NB4 (cell line): Measurements from ENCODE around the gene TEDC1.

ENCODE experiments used
- DNase-seq: peaks from one replicate; pipeline ENCODE4 v3.0.0; 2010; ENCODE audit warnings: low read depth
- H3K4me3 ChIP-seq: one replicate; pipeline ENCODE4 v1.5.1; 2011; ENCODE audit warnings: mild to moderate bottlenecking, low read depth, low read length, moderate library complexity
- CTCF ChIP-seq: IDR thresholded peaks from one replicate; pipeline ENCODE4 v1.5.1; 2012; ENCODE audit warnings: low read depth, low read length
- MAX ChIP-seq: IDR thresholded peaks from 2 replicates; pipeline ENCODE4 v1.6.1; 2011; ENCODE audit warnings: low read depth, low read length
- MYC ChIP-seq: IDR thresholded peaks from 2 replicates; pipeline ENCODE4 v1.6.1; 2011; ENCODE audit warnings: low read depth, low read length
- POLR2A ChIP-seq: IDR thresholded peaks from 2 replicates; pipeline ENCODE4 v1.6.1; 2011; ENCODE audit warnings: mild to moderate bottlenecking; ENCODE audit not compliant: insufficient read length; ENCODE audit errors: extremely low read depth

Gene TEDC1

DNA sequence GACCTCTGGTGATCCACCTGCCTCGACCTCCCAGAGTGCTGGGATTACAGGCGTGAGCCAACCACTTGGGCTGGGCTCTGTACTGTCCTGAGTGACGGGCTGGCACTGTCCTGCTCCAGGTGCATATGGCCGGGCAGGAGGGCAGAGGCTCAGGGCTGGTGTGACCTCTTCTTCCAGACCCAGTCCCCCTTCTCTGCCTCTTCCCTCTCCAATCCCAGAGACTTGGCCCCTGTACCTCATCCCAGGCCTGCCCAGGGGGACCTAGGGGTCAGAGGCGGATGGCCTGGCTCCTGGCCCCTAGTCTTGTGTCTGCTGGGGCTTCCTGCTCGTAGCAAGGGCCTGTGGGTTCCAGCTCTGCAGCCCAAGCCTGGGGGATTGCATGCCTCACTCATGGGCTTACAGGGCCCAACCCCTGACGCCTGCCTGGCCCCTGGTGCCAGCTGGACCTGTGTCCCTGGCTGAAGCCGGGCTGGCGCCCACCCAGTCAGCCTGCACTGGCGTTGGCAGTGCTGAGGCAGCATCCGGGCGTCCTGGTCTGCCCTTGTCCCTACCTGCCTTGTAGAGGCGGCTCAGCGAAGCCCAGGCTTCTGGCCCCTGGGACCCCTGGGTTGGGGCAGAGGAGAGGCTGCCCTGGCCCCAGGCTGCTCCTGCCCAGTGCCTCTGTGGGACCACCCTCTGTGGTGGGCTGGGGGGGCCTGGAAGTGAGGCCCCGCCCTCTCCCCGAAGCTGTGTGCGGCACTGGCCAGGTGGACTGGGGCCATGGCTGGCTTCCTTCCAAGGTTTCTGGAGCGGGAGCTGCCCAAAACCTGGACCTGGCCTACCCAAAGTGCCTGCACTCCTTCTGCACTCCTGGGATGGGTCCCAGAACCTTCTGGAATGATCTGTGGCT is 4.3 kb downstream of the TEDC1 start:
- H3K4me3 ChIP-seq = no peak overlapping the region
- DNase-seq = no peak
- TF ChIP-seq POLR2A (no peak), MAX (no peak), MYC (no peak), CTCF (no peak)

GRCh38 chr14:105495990-105496830 is 5.2 kb downstream of the TEDC1 start:
- H3K4me3 ChIP-seq = no peak overlapping the region
- TF ChIP-seq CTCF (no peak), MAX (no peak), POLR2A (no peak), MYC (no peak)
- no peak for DNase-seq

- no peak for DNase-seq
- no peak overlapping the region for H3K4me3 ChIP-seq
- TF ChIP-seq CTCF (no peak), MYC (no peak), POLR2A (no peak), MAX (no peak)
Observed at GRCh38 chr14:105496831-105497591, 6.0 kb downstream of the TEDC1 start.

- H3K4me3 ChIP-seq = no peak overlapping the region
- DNase-seq = no peak
- no peak for TF ChIP-seq POLR2A
- no peak for TF ChIP-seq CTCF
- no peak for TF ChIP-seq MYC
- TF ChIP-seq MAX = no peak
Observed at GRCh38 chr14:105497671-105498429, 6.8 kb downstream of the TEDC1 start.
